Osteocyte (in vitro differentiated cells): Measurements from ENCODE around the gene ARMC5. TPM values are rescaled to one million over a fixed set of nuclear protein-coding genes. Genes with fewer than 3 reads are reported as not detected.

Source experiments
- DNase-seq: peaks from one replicate; pipeline ENCODE4 v3.0.0; 2021; ENCODE audit warnings: mixed read lengths; ENCODE audit not compliant: unreplicated experiment; ENCODE audit errors: extremely low spot score
- H3K27ac Mint-ChIP-seq: one replicate; pipeline ENCODE4 v1.8.0; 2021; ENCODE audit warnings: mild to moderate bottlenecking, mixed read lengths; ENCODE audit not compliant: unreplicated experiment
- H3K27me3 Mint-ChIP-seq: one replicate; pipeline ENCODE4 v1.8.0; 2021; ENCODE audit warnings: mixed read lengths; ENCODE audit not compliant: unreplicated experiment
- H3K36me3 Mint-ChIP-seq: one replicate; pipeline ENCODE4 v1.8.0; 2021; ENCODE audit warnings: mixed read lengths; ENCODE audit not compliant: unreplicated experiment
- H3K4me1 Mint-ChIP-seq: one replicate; pipeline ENCODE4 v1.8.0; 2021; ENCODE audit warnings: mixed read lengths; ENCODE audit not compliant: unreplicated experiment
- H3K4me3 Mint-ChIP-seq: one replicate; pipeline ENCODE4 v1.8.0; 2021; ENCODE audit warnings: mild to moderate bottlenecking, moderate library complexity, mixed read lengths; ENCODE audit not compliant: unreplicated experiment
- H3K9me3 Mint-ChIP-seq: one replicate; pipeline ENCODE4 v1.8.0; 2021; ENCODE audit warnings: mixed read lengths; ENCODE audit not compliant: unreplicated experiment
- total RNA-seq: library from RNA; stranded (reverse); gene quantifications from 2 replicates; pipeline ENCODE4 v1.2.1, GENCODE V29; 2021
- TF ChIP-seq, protein P1 (sequence below): fragments of 200-600 bp; sonication (generic); IDR thresholded peaks from 2 replicates; pipeline ENCODE4 v1.5.0; 2021; ENCODE audit warnings: antibody characterized with exemption, mild to moderate bottlenecking, moderate library complexity

Gene ARMC5
- total RNA-seq, 1 donor from 2014 or later = 12.8 TPM

DNA sequence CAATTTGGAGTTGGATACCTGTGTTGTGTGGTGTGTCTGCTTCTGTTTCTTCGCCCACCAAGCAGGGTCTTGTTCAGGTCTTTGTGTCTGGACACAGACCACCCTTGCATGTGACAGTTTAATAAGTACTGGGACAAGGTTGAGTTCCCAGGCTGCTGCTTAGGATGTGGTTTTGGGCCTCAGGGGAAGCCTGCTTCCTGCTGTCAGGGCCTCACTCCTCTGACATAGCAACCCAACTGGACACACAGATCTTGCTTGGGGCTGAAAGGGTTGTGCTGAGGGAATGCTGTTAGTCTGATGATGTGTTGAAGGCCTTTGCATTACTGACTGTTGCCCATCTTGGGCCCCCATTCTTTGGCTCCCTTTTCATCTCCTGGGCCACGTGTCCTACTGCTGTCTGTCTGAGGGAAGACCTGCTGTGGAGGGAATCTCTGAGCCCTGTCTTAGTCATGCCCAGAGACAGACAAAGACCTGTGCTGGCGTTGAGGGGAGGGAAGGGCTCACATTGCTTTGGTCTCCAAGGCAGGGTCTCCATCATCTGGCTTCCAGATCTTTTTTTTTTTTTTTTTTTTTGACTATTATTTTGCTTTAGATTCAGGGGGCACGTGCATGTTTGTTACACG is 8.0 kb downstream of the ARMC5 start:
- Mint-ChIP-seq H3K27ac (no peak overlapping the region), H3K27me3 (no peaks in the 10 kb centered on the region), H3K36me3 (peaks cover 25% of the 10 kb centered on the region), H3K9me3 (no peaks in the 10 kb centered on the region), H3K4me3 (no peak overlapping the region), H3K4me1 (peaks cover 20% of the 10 kb centered on the region)
- TF ChIP-seq, protein P1, sequence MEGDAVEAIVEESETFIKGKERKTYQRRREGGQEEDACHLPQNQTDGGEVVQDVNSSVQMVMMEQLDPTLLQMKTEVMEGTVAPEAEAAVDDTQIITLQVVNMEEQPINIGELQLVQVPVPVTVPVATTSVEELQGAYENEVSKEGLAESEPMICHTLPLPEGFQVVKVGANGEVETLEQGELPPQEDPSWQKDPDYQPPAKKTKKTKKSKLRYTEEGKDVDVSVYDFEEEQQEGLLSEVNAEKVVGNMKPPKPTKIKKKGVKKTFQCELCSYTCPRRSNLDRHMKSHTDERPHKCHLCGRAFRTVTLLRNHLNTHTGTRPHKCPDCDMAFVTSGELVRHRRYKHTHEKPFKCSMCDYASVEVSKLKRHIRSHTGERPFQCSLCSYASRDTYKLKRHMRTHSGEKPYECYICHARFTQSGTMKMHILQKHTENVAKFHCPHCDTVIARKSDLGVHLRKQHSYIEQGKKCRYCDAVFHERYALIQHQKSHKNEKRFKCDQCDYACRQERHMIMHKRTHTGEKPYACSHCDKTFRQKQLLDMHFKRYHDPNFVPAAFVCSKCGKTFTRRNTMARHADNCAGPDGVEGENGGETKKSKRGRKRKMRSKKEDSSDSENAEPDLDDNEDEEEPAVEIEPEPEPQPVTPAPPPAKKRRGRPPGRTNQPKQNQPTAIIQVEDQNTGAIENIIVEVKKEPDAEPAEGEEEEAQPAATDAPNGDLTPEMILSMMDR = no peak
- DNase-seq = no peak

DNA sequence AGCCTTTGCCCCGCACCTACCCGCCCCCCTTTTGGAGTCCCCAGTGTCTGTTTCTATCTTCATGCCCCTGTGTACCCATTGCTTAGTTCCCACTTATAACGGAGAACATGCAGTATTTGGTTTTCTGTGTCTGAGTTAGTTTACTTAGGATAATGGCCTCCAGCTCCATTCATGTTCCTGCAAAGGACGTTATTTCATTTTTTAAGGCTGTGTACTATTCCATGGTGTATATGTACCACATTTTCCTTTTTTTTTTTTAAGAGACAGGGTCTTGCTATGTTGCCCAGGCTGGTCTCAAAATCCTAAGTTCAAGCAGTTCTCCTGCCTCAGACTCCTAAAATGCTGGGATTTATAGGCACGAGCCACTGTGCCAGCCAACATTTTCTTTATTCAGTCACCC is 8.6 kb downstream of the ARMC5 start:
- no peak overlapping the region for H3K4me3 Mint-ChIP-seq
- no peak for DNase-seq
- H3K36me3 Mint-ChIP-seq = peaks cover 21% of the 10 kb centered on the region
- H3K9me3 Mint-ChIP-seq = no peaks in the 10 kb centered on the region
- no peaks in the 10 kb centered on the region for H3K27me3 Mint-ChIP-seq
- peaks cover 26% of the 10 kb centered on the region for H3K4me1 Mint-ChIP-seq
- no peak overlapping the region for H3K27ac Mint-ChIP-seq
- TF ChIP-seq, protein P1 = no peak

DNA sequence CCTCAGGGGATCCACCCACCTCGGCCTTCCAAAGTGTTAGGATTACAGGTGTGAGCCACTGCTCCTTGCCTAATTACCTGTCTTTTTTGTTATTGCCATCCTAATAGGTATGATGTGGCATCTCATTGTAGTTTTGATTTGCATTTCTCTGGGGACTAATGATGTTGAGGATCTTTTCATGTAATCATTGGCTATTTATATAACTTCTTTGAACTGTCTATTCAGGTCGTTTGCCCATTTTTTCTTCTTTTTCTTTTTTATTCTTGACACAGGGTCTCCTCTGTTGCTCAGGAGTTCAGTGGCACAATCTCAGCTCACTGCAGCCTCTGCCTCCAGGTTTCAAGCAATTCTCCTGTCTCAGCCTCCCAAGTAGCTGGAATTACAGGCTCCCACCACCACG is 11.3 kb downstream of the ARMC5 start:
- H3K9me3 Mint-ChIP-seq = no peaks in the 10 kb centered on the region
- peaks cover 16% of the 10 kb centered on the region for H3K36me3 Mint-ChIP-seq
- DNase-seq = no peak
- no peaks in the 10 kb centered on the region for H3K27me3 Mint-ChIP-seq
- TF ChIP-seq, protein P1 = no peak
- H3K4me1 Mint-ChIP-seq = peaks cover 38% of the 10 kb centered on the region
- peak overlapping the region; percentile 96 for H3K27ac Mint-ChIP-seq
- H3K4me3 Mint-ChIP-seq = no peak overlapping the region

DNA sequence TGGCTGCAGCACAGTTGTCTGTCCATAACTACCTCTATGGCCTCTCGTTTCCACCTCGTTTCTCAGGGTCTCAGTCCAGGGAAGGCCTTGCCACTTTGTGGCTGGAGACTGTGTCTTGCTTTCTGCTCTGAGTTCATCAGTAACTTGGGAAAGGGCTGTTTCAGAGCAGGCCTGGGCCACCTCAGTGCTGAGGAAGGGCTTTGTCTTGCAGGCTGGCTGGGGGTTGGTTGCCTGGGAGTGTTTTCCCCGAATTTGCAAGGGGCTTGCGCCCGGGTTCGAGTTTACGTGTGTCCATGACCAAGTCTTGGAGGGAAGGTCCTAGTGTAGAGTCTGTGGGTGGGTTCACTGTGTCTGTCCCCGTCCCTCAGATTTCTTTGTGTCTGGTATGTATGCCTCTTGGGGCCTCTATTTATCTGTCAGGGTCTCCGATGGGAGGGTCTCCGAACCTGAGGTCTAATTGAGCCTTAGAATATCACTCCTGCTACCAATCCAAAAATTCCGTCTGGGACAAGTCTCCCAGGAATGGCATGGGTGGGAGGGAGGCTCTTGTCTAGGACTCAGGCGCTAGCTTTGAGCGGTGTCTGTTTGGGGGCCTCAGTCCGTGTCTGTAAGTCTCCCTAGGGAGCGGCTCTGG is 12.1 kb downstream of the ARMC5 start:
- H3K9me3 Mint-ChIP-seq = no peaks in the 10 kb centered on the region
- peak overlapping the region; percentile 89 for H3K4me3 Mint-ChIP-seq
- TF ChIP-seq, protein P1 = no peak
- DNase-seq = no peak
- peaks cover 40% of the 10 kb centered on the region for H3K4me1 Mint-ChIP-seq
- H3K36me3 Mint-ChIP-seq = peaks cover 19% of the 10 kb centered on the region
- peak overlapping the region; percentile 96 for H3K27ac Mint-ChIP-seq
- H3K27me3 Mint-ChIP-seq = no peaks in the 10 kb centered on the region

DNA sequence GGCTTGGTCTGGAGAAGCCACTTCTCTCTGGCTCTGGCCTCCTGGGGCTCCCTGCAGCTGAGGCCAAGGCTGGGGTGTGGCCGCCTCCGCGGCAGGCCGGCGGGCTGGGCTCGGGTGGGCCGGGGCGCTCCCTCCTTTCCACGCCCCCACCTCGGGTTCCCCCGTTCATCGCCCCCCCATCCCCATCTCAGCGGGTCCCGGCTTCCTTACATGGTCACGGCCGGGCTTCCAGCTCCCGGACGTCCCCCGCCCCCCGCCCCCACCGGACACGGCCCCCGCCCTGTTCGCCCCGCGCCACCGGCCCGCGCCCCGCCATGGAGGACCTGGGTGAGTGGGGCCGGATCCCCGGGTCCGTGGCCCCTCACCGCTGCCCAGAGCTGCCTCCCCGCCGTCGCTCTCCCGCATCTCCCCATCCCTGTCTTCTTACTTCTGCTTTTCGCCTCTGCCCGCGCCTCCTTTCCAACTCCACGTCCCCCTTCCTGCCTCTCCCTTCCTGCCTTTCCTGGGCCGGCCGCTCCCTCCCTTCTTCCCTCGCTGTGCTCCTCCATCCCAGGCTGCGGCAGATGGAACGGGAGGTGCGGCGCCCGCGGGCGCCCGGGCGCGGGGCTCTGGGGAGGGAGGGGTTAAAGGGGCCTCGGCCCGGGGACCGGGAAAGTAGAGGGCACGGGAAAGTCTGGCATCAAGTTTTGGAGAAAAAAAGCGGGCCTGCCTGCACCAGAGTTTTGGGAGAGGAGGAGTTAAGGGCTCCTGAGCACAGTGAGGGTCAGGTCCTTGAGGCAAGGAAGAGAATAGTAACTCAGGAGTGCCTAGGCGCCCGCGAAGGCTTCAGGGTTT is 12.8 kb downstream of the ARMC5 start, which contains the start of gene TGFB1I1:
TGFB1I1 (plus strand) TSS at position 278 of the 834 bp plus-strand sequence; CDS start at position 315, 37 bp downstream.
- Mint-ChIP-seq H3K27ac (peak within 1 kb of the TSS; percentile 96), H3K36me3 (peaks cover 17% of the 10 kb centered on the region), H3K9me3 (no peaks in the 10 kb centered on the region), H3K4me1 (peaks cover 38% of the 10 kb centered on the region), H3K27me3 (no peaks in the 10 kb centered on the region), H3K4me3 (peak within 1 kb of the TSS; percentile 89)
- TF ChIP-seq, protein P1 = no peak
- no peak for DNase-seq
